Measurements from ENCODE around the gene FCHO2.
"Not testable (repeated sequence)": the region's sequence is repeated elsewhere in the genome, so short reads cannot be mapped to it uniquely, and the experiment has no call there.

Gene FCHO2

GRCh38 chr5:72955768-72956323 lies at the start of gene FCHO2:
TSS of gene FCHO2 (plus strand) at chr5:72956041. CDS start at chr5:72956097, 56 bp downstream.
- DNase-seq, result peak; percentile 77 to 90

GRCh38 chr5:72906806-72907205 lies 49.0 kb upstream of the FCHO2 start:
- DNase-seq, result no peak

- no peak for DNase-seq
Measured at GRCh38 chr5:72908664-72909063, 47.2 kb upstream of the FCHO2 start.

GRCh38 chr5:72917371-72917776 lies 38.5 kb upstream of the FCHO2 start:
- DNase-seq, result no peak

- DNase-seq, result no peak
Measured at GRCh38 chr5:72920690-72921502, 34.9 kb upstream of the FCHO2 start.

- no peak for DNase-seq
Measured at GRCh38 chr5:72921886-72922285, 34.0 kb upstream of the FCHO2 start.

- no peak for DNase-seq
Measured at GRCh38 chr5:72922422-72922821, 33.4 kb upstream of the FCHO2 start.

GRCh38 chr5:72925336-72926010 lies 30.4 kb upstream of the FCHO2 start:
- no peak for DNase-seq

- not testable (repeated sequence) for DNase-seq
Measured at GRCh38 chr5:72932686-72933085, 23.2 kb upstream of the FCHO2 start.

GRCh38 chr5:72934953-72935725 lies 20.7 kb upstream of the FCHO2 start:
- DNase-seq, result not testable (repeated sequence)

- no peak for DNase-seq
Measured at GRCh38 chr5:72936893-72937292, 18.9 kb upstream of the FCHO2 start.

- DNase-seq, result no peak
Measured at GRCh38 chr5:72937517-72938061, 18.3 kb upstream of the FCHO2 start.

- no peak for DNase-seq
Measured at GRCh38 chr5:72938206-72938605, 17.6 kb upstream of the FCHO2 start.

- DNase-seq, result no peak
Measured at GRCh38 chr5:72940082-72940481, 15.8 kb upstream of the FCHO2 start.

GRCh38 chr5:72943307-72943706 lies 12.5 kb upstream of the FCHO2 start:
- no peak for DNase-seq

GRCh38 chr5:72947498-72947897 lies 8.3 kb upstream of the FCHO2 start:
- no peak for DNase-seq

GRCh38 chr5:72949481-72949880 lies 6.4 kb upstream of the FCHO2 start:
- no peak for DNase-seq

- DNase-seq, result no peak
Measured at GRCh38 chr5:72951671-72952468, 4.0 kb upstream of the FCHO2 start.

GRCh38 chr5:72954389-72954788 lies 1.5 kb upstream of the FCHO2 start:
- DNase-seq, result no peak

GRCh38 chr5:72955143-72955767 lies 586 bp upstream of the FCHO2 start:
- DNase-seq, result no peak

GRCh38 chr5:72956324-72957140 lies 691 bp downstream of the FCHO2 start:
- DNase-seq, result no peak
